Hepatocyte (in vitro differentiated cells): ENCODE measurements around the gene CCDC3.

Source experiments
- CTCF ChIP-seq: fragments of 200-600 bp; sonication (generic); IDR thresholded peaks from 2 replicates; pipeline ENCODE4 v1.5.1; 2016; ENCODE audit warnings: antibody characterized with exemption, mild to moderate bottlenecking; ENCODE audit not compliant: poor library complexity
- EZH2 ChIP-seq: fragments of 200-600 bp; sonication (generic); IDR thresholded peaks from 2 replicates; pipeline ENCODE4 v1.6.1; 2016; ENCODE audit warnings: antibody characterized with exemption, mild to moderate bottlenecking, borderline replicate concordance
- EZH2phosphoT487 ChIP-seq: fragments of 200-600 bp; sonication (generic); IDR thresholded peaks from one replicate; pipeline ENCODE4 v1.6.1; 2018; ENCODE audit warnings: antibody characterized with exemption, mild to moderate bottlenecking, low read depth, moderate library complexity; ENCODE audit not compliant: unreplicated experiment, severe bottlenecking

- TF ChIP-seq CTCF (no peak), EZH2phosphoT487 (no peak), EZH2 (no peak)
Observed at GRCh38 chr10:12915637-12916168, 85.8 kb downstream of the CCDC3 start.
